CD4-positive, CD25-positive, alpha-beta regulatory T cell (primary cell): ENCODE measurements around the gene PSMB7. TPM values are rescaled to one million over a fixed set of nuclear protein-coding genes. Genes with fewer than 3 reads are reported as not detected.

Experiments used
- ATAC-seq, 2 donors: fragments of 150-1000 bp; cut with Tn5 transposase; one replicate each; pipeline ENCODE4 v1.10.0; 2021; ENCODE audit warnings: low read depth in 2 of 2, moderate number of reproducible peaks in 2 of 2, moderate library complexity in 1 of 2
- DNase-seq, 3 donors: peaks; one replicate each; pipeline versions ENCODE4 v3.0.0 to v3.0.0-alpha.2; 2012 to 2022; ENCODE audit warnings: mixed read lengths in 1 of 3
- H3K27ac ChIP-seq: one replicate; pipeline ENCODE4 v1.7.0; 2013; ENCODE audit warnings: mild to moderate bottlenecking, low read length; ENCODE audit not compliant: insufficient read depth, poor library complexity, severe bottlenecking
- H3K27me3 ChIP-seq: one replicate; pipeline ENCODE4 v1.7.0; 2013; ENCODE audit warnings: low read length; ENCODE audit not compliant: control insufficient read depth, insufficient read depth
- H3K36me3 ChIP-seq: one replicate; pipeline ENCODE4 v1.7.0; 2013; ENCODE audit warnings: mild to moderate bottlenecking, low read length, moderate library complexity; ENCODE audit not compliant: control insufficient read depth, insufficient read depth
- H3K4me1 ChIP-seq: 2 replicates; pipeline ENCODE4 v1.7.0; 2013; ENCODE audit warnings: mild to moderate bottlenecking, low read length; ENCODE audit not compliant: insufficient read depth, control insufficient read depth, poor library complexity, severe bottlenecking
- H3K4me3 ChIP-seq: one replicate; pipeline ENCODE4 v1.7.0; 2013; ENCODE audit warnings: low read depth, mild to moderate bottlenecking, low read length, moderate library complexity
- H3K9me3 ChIP-seq, 2 experiments: 1 replicate in 1 of 2; 2 replicates in 1 of 2; pipeline ENCODE4 v1.7.0; 2013; ENCODE audit warnings: low read length in 2 of 2, mild to moderate bottlenecking in 1 of 2, moderate library complexity in 1 of 2; ENCODE audit not compliant: control insufficient read depth in 2 of 2
- H3K27ac Mint-ChIP-seq, 3 donors: one replicate each; pipeline ENCODE4 v1.8.0; 2020 to 2022; ENCODE audit warnings: mild to moderate bottlenecking in 3 of 3, mixed read lengths in 3 of 3, moderate library complexity in 2 of 3
- H3K27me3 Mint-ChIP-seq: one replicate; pipeline ENCODE4 v1.8.0; 2022; ENCODE audit warnings: mild to moderate bottlenecking, mixed read lengths
- H3K36me3 Mint-ChIP-seq: one replicate; pipeline ENCODE4 v1.8.0; 2020; ENCODE audit warnings: mixed read lengths
- H3K4me1 Mint-ChIP-seq, 4 donors: one replicate each; pipeline ENCODE4 v1.8.0; 2020 to 2022; ENCODE audit warnings: mixed read lengths in 4 of 4, mild to moderate bottlenecking in 1 of 4
- H3K4me3 Mint-ChIP-seq, 4 donors: one replicate each; pipeline ENCODE4 v1.8.0; 2020 to 2022; ENCODE audit warnings: mild to moderate bottlenecking in 4 of 4, mixed read lengths in 4 of 4, moderate library complexity in 3 of 4
- H3K9me3 Mint-ChIP-seq, 7 donors: one replicate each; pipeline ENCODE4 v1.8.0; 2020 to 2022; ENCODE audit warnings: mixed read lengths in 7 of 7, mild to moderate bottlenecking in 3 of 7, moderate library complexity in 2 of 7
- polyA plus RNA-seq, 4 donors: library from polyadenylated mRNA; unstranded; fragments of 300-500 nt; fragmentation: Illumina TruSeq; gene quantifications; one replicate each; pipeline ENCODE4 v1.2.3, GENCODE V29; 2021
- total RNA-seq: library from RNA; stranded (reverse); gene quantifications from one replicate; pipeline ENCODE4 v1.2.3, GENCODE V29; 2022

The PSMB7 gene
- total and polyA plus RNA-seq, 5 donors from 2014 or later, result 84.2 to 225 (median 186) TPM

- no peak overlapping the region for H3K4me3 Mint-ChIP-seq
- peaks cover 0 to 4% (median 0%) of the 10 kb centered on the region in 4 donors for H3K4me1 Mint-ChIP-seq
- Histone ChIP-seq H3K27ac (no peak overlapping the region), H3K4me3 (no peak overlapping the region), H3K4me1 (no peaks in the 10 kb centered on the region), H3K9me3 (no peaks in the 10 kb centered on the region), H3K36me3 (no peaks in the 10 kb centered on the region), H3K27me3 (no peaks in the 10 kb centered on the region)
- ATAC-seq, result no peak
- no peaks in the 10 kb centered on the region for H3K36me3 Mint-ChIP-seq
- no peak overlapping the region for H3K27ac Mint-ChIP-seq
- H3K9me3 Mint-ChIP-seq, result no peaks in the 10 kb centered on the region
- H3K27me3 Mint-ChIP-seq, result peaks cover 31% of the 10 kb centered on the region
- DNase-seq, result no peak
Observed at GRCh38 chr9:124449381-124450151, 34.3 kb upstream of the PSMB7 start.

- DNase-seq (no peak), ATAC-seq (no peak)
- Mint-ChIP-seq H3K4me3 (no peak overlapping the region), H3K4me1 (peaks cover 0 to 4% (median 0%) of the 10 kb centered on the region in 4 donors), H3K27me3 (peaks cover 33% of the 10 kb centered on the region), H3K9me3 (no peaks in the 10 kb centered on the region), H3K27ac (no peak overlapping the region), H3K36me3 (no peaks in the 10 kb centered on the region)
- H3K9me3 ChIP-seq, result no peaks in the 10 kb centered on the region
- H3K4me3 ChIP-seq, result no peak overlapping the region
- H3K4me1 ChIP-seq, result no peaks in the 10 kb centered on the region
- H3K27ac ChIP-seq, result no peak overlapping the region
- H3K36me3 ChIP-seq, result no peaks in the 10 kb centered on the region
- H3K27me3 ChIP-seq, result no peaks in the 10 kb centered on the region
Observed at GRCh38 chr9:124448019-124448418, 32.8 kb upstream of the PSMB7 start.

- Mint-ChIP-seq H3K27ac (no peak overlapping the region), H3K4me1 (peaks cover 0 to 4% (median 0%) of the 10 kb centered on the region in 4 donors), H3K4me3 (no peak overlapping the region), H3K27me3 (peaks cover 35% of the 10 kb centered on the region), H3K9me3 (no peaks in the 10 kb centered on the region), H3K36me3 (no peaks in the 10 kb centered on the region)
- H3K36me3 ChIP-seq, result no peaks in the 10 kb centered on the region
- H3K9me3 ChIP-seq, result no peaks in the 10 kb centered on the region
- no peak overlapping the region for H3K4me3 ChIP-seq
- no peaks in the 10 kb centered on the region for H3K27me3 ChIP-seq
- H3K4me1 ChIP-seq, result no peaks in the 10 kb centered on the region
- DNase-seq (no peak), ATAC-seq (no peak)
- no peak overlapping the region for H3K27ac ChIP-seq
Observed at GRCh38 chr9:124447297-124447661, 32.0 kb upstream of the PSMB7 start.

- no peaks in the 10 kb centered on the region for H3K4me1 ChIP-seq
- ATAC-seq (no peak), DNase-seq (no peak)
- Mint-ChIP-seq H3K4me3 (no peak overlapping the region), H3K9me3 (peaks cover 0 to 2% (median 0%) of the 10 kb centered on the region in 7 donors), H3K36me3 (no peaks in the 10 kb centered on the region), H3K27me3 (peaks cover 26% of the 10 kb centered on the region), H3K4me1 (no peaks in the 10 kb centered on the region), H3K27ac (no peak overlapping the region)
- no peaks in the 10 kb centered on the region for H3K36me3 ChIP-seq
- H3K27me3 ChIP-seq, result no peaks in the 10 kb centered on the region
- no peak overlapping the region for H3K27ac ChIP-seq
- H3K9me3 ChIP-seq, result no peaks in the 10 kb centered on the region
- H3K4me3 ChIP-seq, result no peak overlapping the region
Observed at GRCh38 chr9:124444166-124444565, 28.9 kb upstream of the PSMB7 start.

GRCh38 chr9:124443625-124444024 lies 28.4 kb upstream of the PSMB7 start:
- no peak overlapping the region for H3K27ac Mint-ChIP-seq
- DNase-seq (no peak), ATAC-seq (no peak)
- peaks cover 0 to 2% (median 0%) of the 10 kb centered on the region in 7 donors for H3K9me3 Mint-ChIP-seq
- Histone ChIP-seq H3K27ac (no peak overlapping the region), H3K4me3 (no peak overlapping the region), H3K9me3 (no peaks in the 10 kb centered on the region), H3K36me3 (no peaks in the 10 kb centered on the region), H3K27me3 (no peaks in the 10 kb centered on the region), H3K4me1 (no peaks in the 10 kb centered on the region)
- H3K4me3 Mint-ChIP-seq, result no peak overlapping the region
- no peaks in the 10 kb centered on the region for H3K4me1 Mint-ChIP-seq
- H3K27me3 Mint-ChIP-seq, result peaks cover 25% of the 10 kb centered on the region
- no peaks in the 10 kb centered on the region for H3K36me3 Mint-ChIP-seq

- ATAC-seq (no peak), DNase-seq (no peak)
- peaks cover 18% of the 10 kb centered on the region for H3K27me3 Mint-ChIP-seq
- no peaks in the 10 kb centered on the region for H3K27me3 ChIP-seq
- no peak overlapping the region for H3K4me3 Mint-ChIP-seq
- H3K9me3 Mint-ChIP-seq, result peaks cover 0 to 2% (median 0%) of the 10 kb centered on the region in 7 donors
- H3K36me3 Mint-ChIP-seq, result no peaks in the 10 kb centered on the region
- H3K27ac ChIP-seq, result no peak overlapping the region
- H3K4me1 ChIP-seq, result no peaks in the 10 kb centered on the region
- no peaks in the 10 kb centered on the region for H3K36me3 ChIP-seq
- H3K9me3 ChIP-seq, result no peaks in the 10 kb centered on the region
- no peak overlapping the region for H3K27ac Mint-ChIP-seq
- H3K4me3 ChIP-seq, result no peak overlapping the region
- H3K4me1 Mint-ChIP-seq, result no peaks in the 10 kb centered on the region
Observed at GRCh38 chr9:124442826-124443225, 27.6 kb upstream of the PSMB7 start.

GRCh38 chr9:124442379-124442778 lies 27.1 kb upstream of the PSMB7 start:
- Mint-ChIP-seq H3K27ac (no peak overlapping the region), H3K27me3 (peaks cover 18% of the 10 kb centered on the region), H3K36me3 (no peaks in the 10 kb centered on the region), H3K4me3 (no peak overlapping the region), H3K9me3 (peaks cover 0 to 2% (median 0%) of the 10 kb centered on the region in 7 donors), H3K4me1 (no peaks in the 10 kb centered on the region)
- Histone ChIP-seq H3K27me3 (no peaks in the 10 kb centered on the region), H3K9me3 (no peaks in the 10 kb centered on the region), H3K27ac (no peak overlapping the region), H3K4me3 (no peak overlapping the region), H3K36me3 (no peaks in the 10 kb centered on the region), H3K4me1 (no peaks in the 10 kb centered on the region)
- DNase-seq (no peak), ATAC-seq (no peak)

GRCh38 chr9:124441291-124441690 lies 26.0 kb upstream of the PSMB7 start:
- peaks cover 18% of the 10 kb centered on the region for H3K27me3 Mint-ChIP-seq
- no peaks in the 10 kb centered on the region for H3K36me3 Mint-ChIP-seq
- H3K4me3 ChIP-seq, result no peak overlapping the region
- H3K27ac ChIP-seq, result no peak overlapping the region
- peaks cover 0 to 2% (median 0%) of the 10 kb centered on the region in 7 donors for H3K9me3 Mint-ChIP-seq
- no peak overlapping the region for H3K27ac Mint-ChIP-seq
- no peaks in the 10 kb centered on the region for H3K4me1 ChIP-seq
- ATAC-seq (no peak), DNase-seq (no peak)
- H3K27me3 ChIP-seq, result no peaks in the 10 kb centered on the region
- H3K4me1 Mint-ChIP-seq, result no peaks in the 10 kb centered on the region
- no peak overlapping the region for H3K4me3 Mint-ChIP-seq
- H3K9me3 ChIP-seq, result no peaks in the 10 kb centered on the region
- no peaks in the 10 kb centered on the region for H3K36me3 ChIP-seq
